CD4-positive, alpha-beta memory T cell (primary cell): ENCODE data around the gene HOXB3. TPM values are rescaled to one million over a fixed set of nuclear protein-coding genes. Genes with fewer than 3 reads are reported as not detected.
"Not testable (repeated sequence)": the region's sequence is repeated elsewhere in the genome, so short reads cannot be mapped to it uniquely, and the experiment has no call there.

ENCODE experiments used
- CTCF ChIA-PET: fragments of 350-600 bp; sonication (Branson Sonifier 250); formaldehyde crosslinking; loops from one replicate; lab custom pipeline; 2021; ENCODE audit warnings: inconsistent platforms; ENCODE audit not compliant: partially characterized antibody; lab: Charles Lee
- POLR2A ChIA-PET: fragments of 350-600 bp; sonication (Branson Sonifier 250); formaldehyde crosslinking; loops from one replicate; lab custom pipeline; 2021; ENCODE audit not compliant: partially characterized antibody; lab: Charles Lee
- DNase-seq, 5 donors: peaks; one replicate each; pipeline versions ENCODE4 v3.0.0 to v3.0.0-alpha.2; 2020 to 2022; ENCODE audit warnings: mixed read lengths in 1 of 5
- H3K27ac ChIP-seq: one replicate; pipeline ENCODE4 v1.7.0; 2013; ENCODE audit warnings: low read depth, low read length
- H3K27me3 ChIP-seq: 2 replicates; pipeline ENCODE4 v1.7.0; 2013; ENCODE audit warnings: mild to moderate bottlenecking, low read length, moderate library complexity; ENCODE audit not compliant: insufficient read depth
- H3K36me3 ChIP-seq: 2 replicates; pipeline ENCODE4 v1.7.0; 2013; ENCODE audit warnings: mild to moderate bottlenecking, low read length, moderate library complexity; ENCODE audit not compliant: insufficient read depth
- H3K4me1 ChIP-seq: 2 replicates; pipeline ENCODE4 v1.7.0; 2013; ENCODE audit warnings: mild to moderate bottlenecking, low read length, moderate library complexity; ENCODE audit not compliant: insufficient read depth
- H3K4me3 ChIP-seq, 2 donors: one replicate each; pipeline ENCODE4 v1.7.0; 2013; ENCODE audit warnings: low read length in 2 of 2, mild to moderate bottlenecking in 1 of 2
- H3K9me3 ChIP-seq, 2 donors: one replicate each; pipeline ENCODE4 v1.7.0; 2013; ENCODE audit warnings: low read length in 2 of 2, control low read depth in 1 of 2; ENCODE audit not compliant: control insufficient read depth in 1 of 2
- H3K27ac Mint-ChIP-seq, 7 donors: one replicate each; pipeline ENCODE4 v1.8.0; 2020 to 2021; ENCODE audit warnings: mixed read lengths in 7 of 7, mild to moderate bottlenecking in 6 of 7, inconsistent platforms in 3 of 7, moderate library complexity in 3 of 7
- H3K27me3 Mint-ChIP-seq, 2 donors: one replicate each; pipeline ENCODE4 v1.8.0; 2020 to 2021; ENCODE audit warnings: mixed read lengths in 2 of 2
- H3K36me3 Mint-ChIP-seq, 2 donors: one replicate each; pipeline ENCODE4 v1.8.0; 2020 to 2021; ENCODE audit warnings: mixed read lengths in 2 of 2, inconsistent platforms in 1 of 2, mild to moderate bottlenecking in 1 of 2
- H3K4me1 Mint-ChIP-seq, 4 donors: one replicate each; pipeline ENCODE4 v1.8.0; 2020 to 2021; ENCODE audit warnings: mixed read lengths in 4 of 4, mild to moderate bottlenecking in 1 of 4
- H3K4me3 Mint-ChIP-seq, 8 donors: one replicate each; pipeline ENCODE4 v1.8.0; 2020 to 2021; ENCODE audit warnings: mixed read lengths in 8 of 8, mild to moderate bottlenecking in 7 of 8, moderate library complexity in 6 of 8, inconsistent platforms in 3 of 8
- H3K9me3 Mint-ChIP-seq, 8 donors: one replicate each; pipeline ENCODE4 v1.8.0; 2020 to 2021; ENCODE audit warnings: mixed read lengths in 8 of 8, mild to moderate bottlenecking in 5 of 8, inconsistent platforms in 3 of 8, moderate library complexity in 1 of 8
- intact Hi-C: fragments of 100-400 bp; cut with micrococcal nuclease; formaldehyde crosslinking; loops from one replicate; pipeline ENCODE4 v1.15.1; 2023
- polyA plus RNA-seq, 2 donors: library from polyadenylated mRNA; unstranded; fragments of 300-500 nt; fragmentation: Illumina TruSeq; gene quantifications; one replicate each; pipeline ENCODE4 v1.2.3, GENCODE V29; 2021
- total RNA-seq, 2 experiments: library from RNA; stranded (reverse); gene quantifications; one replicate each; pipeline ENCODE4 v1.2.3, GENCODE V29; 2021

Gene HOXB3
- total and polyA plus RNA-seq, 4 experiments from 2014 or later, result 0.10 to 14.5 (median 11.2) TPM; not detected in 1

GRCh38 chr17:48539177-48539576 is 50.9 kb downstream of the HOXB3 start:
- Histone ChIP-seq H3K4me1 (peaks cover 6% of the 10 kb centered on the region), H3K36me3 (no peaks in the 10 kb centered on the region), H3K9me3 (no peaks in the 10 kb centered on the region), H3K27ac (no peak overlapping the region), H3K4me3 (no peak overlapping the region), H3K27me3 (no peaks in the 10 kb centered on the region)
- peaks cover 6% of the 10 kb centered on the region in 2 donors for H3K27me3 Mint-ChIP-seq
- CTCF ChIA-PET, result interaction anchor here (1.7 to 1.8 kb wide), 2 partner anchors 46 to 54 kb away, joined by 5 to 7 read pairs; partner anchors contain the start of gene HOXB5
- no peak overlapping the region for H3K4me3 Mint-ChIP-seq
- peaks cover 0 to 20% of the 10 kb centered on the region in 2 donors for H3K36me3 Mint-ChIP-seq
- H3K4me1 Mint-ChIP-seq, result peaks cover 3 to 39% (median 20%) of the 10 kb centered on the region in 4 donors
- H3K27ac Mint-ChIP-seq, result no peak overlapping the region
- intact Hi-C loops, result no loop called here
- POLR2A ChIA-PET, result interaction anchor here (3.0 kb wide), 1 partner anchor 16 kb away, joined by 16 read pairs; no protein-coding TSS in a partner anchor
- no peaks in the 10 kb centered on the region for H3K9me3 Mint-ChIP-seq
- DNase-seq, result no peak

GRCh38 chr17:48537316-48537715 is 52.7 kb downstream of the HOXB3 start:
- intact Hi-C loops, result no loop called here
- Mint-ChIP-seq H3K27ac (peak overlapping the region in 1 of 7 donors; percentile 40), H3K36me3 (peaks cover 0 to 11% of the 10 kb centered on the region in 2 donors), H3K4me1 (peaks cover 3 to 23% (median 13%) of the 10 kb centered on the region in 4 donors), H3K9me3 (no peaks in the 10 kb centered on the region), H3K4me3 (peak overlapping the region in 1 of 8 donors; percentile 52), H3K27me3 (peaks cover 0 to 7% of the 10 kb centered on the region in 2 donors)
- Histone ChIP-seq H3K27me3 (no peaks in the 10 kb centered on the region), H3K9me3 (no peaks in the 10 kb centered on the region), H3K27ac (no peak overlapping the region), H3K36me3 (no peaks in the 10 kb centered on the region), H3K4me1 (peaks cover 6% of the 10 kb centered on the region), H3K4me3 (no peak overlapping the region)
- ChIA-PET CTCF (no interaction called here), POLR2A (no interaction called here)
- no peak for DNase-seq

GRCh38 chr17:48535793-48536559 is 54.1 kb downstream of the HOXB3 start:
- H3K27ac Mint-ChIP-seq, H3K27ac ChIP-seq, H3K9me3 ChIP-seq, H3K36me3 Mint-ChIP-seq, H3K4me3 ChIP-seq, H3K9me3 Mint-ChIP-seq, intact Hi-C loops, H3K4me3 Mint-ChIP-seq, CTCF ChIA-PET, DNase-seq, H3K36me3 ChIP-seq, H3K27me3 Mint-ChIP-seq, H3K4me1 ChIP-seq, H3K27me3 ChIP-seq: not testable (repeated sequence)
- POLR2A ChIA-PET, result interaction anchor here (0.6 kb wide), 1 partner anchor 112 kb away, joined by 4 read pairs; no protein-coding TSS in a partner anchor
- peaks cover 3 to 13% (median 8%) of the 10 kb centered on the region in 4 donors for H3K4me1 Mint-ChIP-seq

- Mint-ChIP-seq H3K27me3 (peaks cover 0 to 6% of the 10 kb centered on the region in 2 donors), H3K9me3 (no peaks in the 10 kb centered on the region), H3K4me3 (no peak overlapping the region), H3K4me1 (no peaks in the 10 kb centered on the region), H3K36me3 (no peaks in the 10 kb centered on the region), H3K27ac (peak overlapping the region in 1 of 7 donors; percentile 27)
- Histone ChIP-seq H3K27me3 (no peaks in the 10 kb centered on the region), H3K27ac (no peak overlapping the region), H3K4me1 (no peaks in the 10 kb centered on the region), H3K9me3 (no peaks in the 10 kb centered on the region), H3K36me3 (no peaks in the 10 kb centered on the region), H3K4me3 (no peak overlapping the region)
- intact Hi-C loops, result no loop called here
- POLR2A ChIA-PET, result no interaction called here
- CTCF ChIA-PET, result interaction anchor here (1.5 kb wide), 1 partner anchor 31 kb away, joined by 3 read pairs; no protein-coding TSS in a partner anchor
- DNase-seq, result no peak
These were observed 57.8 kb downstream of the HOXB3 start for GRCh38 chr17:48532261-48532660.

GRCh38 chr17:48530887-48531272 is 59.2 kb downstream of the HOXB3 start, which contains the start of gene HOXB1:
TSS of gene HOXB1 (minus strand) at chr17:48531011. CDS start at chr17:48530904, 107 bp downstream.
- H3K27me3 ChIP-seq, result no peaks in the 10 kb centered on the region
- ChIA-PET POLR2A (no interaction called here), CTCF (no interaction called here)
- H3K4me1 ChIP-seq, result no peaks in the 10 kb centered on the region
- Mint-ChIP-seq H3K36me3 (no peaks in the 10 kb centered on the region), H3K27ac (peak within 1 kb of the TSS in 1 of 7 donors; percentile 60), H3K4me3 (no peak within 1 kb of the TSS), H3K9me3 (no peaks in the 10 kb centered on the region), H3K4me1 (peaks cover 0 to 9% (median 1%) of the 10 kb centered on the region in 4 donors), H3K27me3 (peaks cover 9 to 12% of the 10 kb centered on the region in 2 donors)
- no peak for DNase-seq
- no peaks in the 10 kb centered on the region for H3K9me3 ChIP-seq
- intact Hi-C loops, result no loop called here
- no peak within 1 kb of the TSS for H3K4me3 ChIP-seq
- H3K27ac ChIP-seq, result no peak within 1 kb of the TSS
- H3K36me3 ChIP-seq, result no peaks in the 10 kb centered on the region

- H3K9me3 ChIP-seq, result no peaks in the 10 kb centered on the region
- Mint-ChIP-seq H3K9me3 (no peaks in the 10 kb centered on the region), H3K36me3 (no peaks in the 10 kb centered on the region), H3K27me3 (peaks cover 13% of the 10 kb centered on the region in 2 donors), H3K4me3 (no peak overlapping the region), H3K27ac (no peak overlapping the region), H3K4me1 (peaks cover 0 to 11% (median 1%) of the 10 kb centered on the region in 4 donors)
- ChIA-PET POLR2A (no interaction called here), CTCF (no interaction called here)
- H3K36me3 ChIP-seq, result no peaks in the 10 kb centered on the region
- no peaks in the 10 kb centered on the region for H3K4me1 ChIP-seq
- no peak for DNase-seq
- H3K4me3 ChIP-seq, result no peak overlapping the region
- intact Hi-C loops, result no loop called here
- no peak overlapping the region for H3K27ac ChIP-seq
- H3K27me3 ChIP-seq, result no peaks in the 10 kb centered on the region
These were observed 59.7 kb downstream of the HOXB3 start for GRCh38 chr17:48530208-48530886.

GRCh38 chr17:48529683-48530009 is 60.4 kb downstream of the HOXB3 start:
- Histone ChIP-seq H3K4me1 (no peaks in the 10 kb centered on the region), H3K36me3 (no peaks in the 10 kb centered on the region), H3K9me3 (no peaks in the 10 kb centered on the region), H3K27me3 (no peaks in the 10 kb centered on the region), H3K4me3 (no peak overlapping the region), H3K27ac (no peak overlapping the region)
- intact Hi-C loops, result no loop called here
- no peaks in the 10 kb centered on the region for H3K36me3 Mint-ChIP-seq
- no peak overlapping the region for H3K4me3 Mint-ChIP-seq
- ChIA-PET POLR2A (interaction anchor here (1.2 kb wide), 1 partner anchor 11 kb away, joined by 4 read pairs; no protein-coding TSS in a partner anchor), CTCF (no interaction called here)
- peaks cover 0 to 11% (median 1%) of the 10 kb centered on the region in 4 donors for H3K4me1 Mint-ChIP-seq
- H3K27me3 Mint-ChIP-seq, result peaks cover 17 to 18% of the 10 kb centered on the region in 2 donors
- DNase-seq, result no peak
- no peaks in the 10 kb centered on the region for H3K9me3 Mint-ChIP-seq
- H3K27ac Mint-ChIP-seq, result no peak overlapping the region
